HG02870 (cell line): ENCODE data around the gene AJUBA.
"Not testable (repeated sequence)": the region's sequence is repeated elsewhere in the genome, so short reads cannot be mapped to it uniquely, and the experiment has no call there.

ENCODE experiments used
- ATAC-seq: cut with Tn5 transposase; IDR thresholded peaks from one replicate; pipeline ENCODE4 v1.9.1; 2021; ENCODE audit warnings: mild to moderate bottlenecking, moderate library complexity; ENCODE audit not compliant: unreplicated experiment

AJUBA gene

GRCh38 chr14:22981090-22981875 lies 1.1 kb downstream of the AJUBA start:
- no peak for ATAC-seq

GRCh38 chr14:22980672-22981089 lies 1.7 kb downstream of the AJUBA start:
- no peak for ATAC-seq

- no peak for ATAC-seq
Measured at GRCh38 chr14:22979748-22980392, 2.5 kb downstream of the AJUBA start.

GRCh38 chr14:22978981-22979671 lies 3.2 kb downstream of the AJUBA start:
- ATAC-seq, result no peak

GRCh38 chr14:22978487-22978837 lies 3.9 kb downstream of the AJUBA start:
- no peak for ATAC-seq

- ATAC-seq, result no peak
Measured at GRCh38 chr14:22977684-22978486, 4.5 kb downstream of the AJUBA start.

GRCh38 chr14:22977434-22977683 lies 5.0 kb downstream of the AJUBA start:
- no peak for ATAC-seq

- ATAC-seq, result no peak
Measured at GRCh38 chr14:22976620-22977433, 5.5 kb downstream of the AJUBA start.

GRCh38 chr14:22974530-22975313 lies 7.6 kb downstream of the AJUBA start:
- no peak for ATAC-seq

GRCh38 chr14:22973217-22974032 lies 8.9 kb downstream of the AJUBA start:
- ATAC-seq, result no peak

- ATAC-seq, result no peak
Measured at GRCh38 chr14:22972313-22972930, 9.9 kb downstream of the AJUBA start.

GRCh38 chr14:22971152-22971551 lies 11.2 kb downstream of the AJUBA start:
- no peak for ATAC-seq

- ATAC-seq, result no peak
Measured at GRCh38 chr14:22966783-22967269, 15.5 kb downstream of the AJUBA start.

GRCh38 chr14:22965916-22966782 lies 16.2 kb downstream of the AJUBA start:
- ATAC-seq, result not testable (repeated sequence)

- no peak for ATAC-seq
Measured at GRCh38 chr14:22962061-22962676, 20.2 kb downstream of the AJUBA start.

- no peak for ATAC-seq
Measured at GRCh38 chr14:22955702-22956569, 26.4 kb downstream of the AJUBA start.
